MM.1S (cell line): ENCODE results near the gene ZNF366.

Experiments
- CTCF ChIP-seq: fragments of 300-600 bp; sonication (generic); IDR thresholded peaks from 2 replicates; pipeline ENCODE4 v1.5.1; 2016; ENCODE audit warnings: antibody characterized with exemption, low read length, mixed read lengths
- EZH2 ChIP-seq: fragments of 300-600 bp; sonication (generic); optimal IDR thresholded peaks from 2 replicates; pipeline ENCODE3; 2017; ENCODE audit warnings: low read depth, mild to moderate bottlenecking, antibody characterized with exemption, low read length, mixed read lengths

GRCh38 chr5:72485430-72485974, 21.7 kb downstream of the ZNF366 start:
- TF ChIP-seq CTCF (no peak), EZH2 (no peak)
